HEK293 (cell line): ENCODE data around the gene TRAF5.

Experiments used
- PBX3 ChIP-seq: sonication (generic); formaldehyde crosslinking; IDR thresholded peaks from 2 replicates; pipeline ENCODE4 v1.8.1; 2022; ENCODE audit warnings: mild to moderate bottlenecking, moderate library complexity, missing genetic modification reagents
- TCF7L2 ChIP-seq: IDR thresholded peaks from 2 replicates; pipeline ENCODE4 v1.6.1; 2011; ENCODE audit warnings: low read depth, mild to moderate bottlenecking, inconsistent platforms, low read length, moderate library complexity, borderline replicate concordance
- ZBTB7A ChIP-seq: fragments of 450-650 bp; formaldehyde crosslinking; IDR thresholded peaks from 2 replicates; pipeline ENCODE4 v1.5.1; 2016; ENCODE audit warnings: low read depth, missing biosample characterization, missing genetic modification characterization
- ZFP69B ChIP-seq: fragments of 450-650 bp; formaldehyde crosslinking; IDR thresholded peaks from 2 replicates; pipeline ENCODE4 v1.5.1; 2016; ENCODE audit warnings: missing biosample characterization, missing genetic modification characterization
- ZNF585B ChIP-seq: fragments of 450-650 bp; formaldehyde crosslinking; IDR thresholded peaks from 2 replicates; pipeline ENCODE4 v1.5.1; 2016; ENCODE audit warnings: missing biosample characterization, missing genetic modification characterization
- ZSCAN16 ChIP-seq: fragments of 450-650 bp; formaldehyde crosslinking; IDR thresholded peaks from 2 replicates; pipeline ENCODE4 v1.5.1; 2016; ENCODE audit warnings: missing biosample characterization, missing genetic modification characterization

GRCh38 chr1:211352985-211353515 lies 26.4 kb downstream of the TRAF5 start:
- TF ChIP-seq ZFP69B (tag by site-specific recombination) (no peak), ZBTB7A (tag by site-specific recombination) (no peak), ZSCAN16 (tag by site-specific recombination) (no peak), ZNF585B (no peak), TCF7L2 (no peak), PBX3 (no peak)
